K562 (cell line): ENCODE results near the gene METAP2. TPM values are rescaled to one million over a fixed set of nuclear protein-coding genes. Genes with fewer than 3 reads are reported as not detected.

Experiments used
- ATAC-seq: fragments of 200-7000 bp; cut with Tn5 transposase; 3 replicates; pipeline ENCODE4 v1.9.1; 2020; ENCODE audit warnings: moderate library complexity
- BruUV-seq: library from RNA; stranded (reverse); fragments of 400-500 nt; replicated peaks from 2 replicates; lab custom pipeline; 2021; lab: Mats Ljungman, UMichigan
- CTCF ChIA-PET: fragments of 300-600 bp; formaldehyde crosslinking; extraction: SDS; loops from one replicate; lab custom pipeline; 2021; ENCODE audit warnings: low intra/inter-chr PET ratio; lab: Yijun Ruan, JAX
- POLR2A ChIA-PET: fragments of 300-600, 350-650 bp; sonication (Branson Sonifier 250); formaldehyde crosslinking; extraction: SDS; loops from one replicate; lab custom pipeline; 2021; ENCODE audit warnings: antibody characterized with exemption, inconsistent platforms; lab: Yijun Ruan, JAX
- DNase-seq, 4 experiments: peaks; one replicate each; pipeline versions ENCODE4 v3.0.0 to v3.0.0-alpha.2; 2011 to 2018; ENCODE audit warnings: low spot score in 3 of 4, mixed read lengths in 3 of 4; ENCODE audit errors: extremely low read depth in 1 of 4
- FAIRE-seq: peaks from 2 replicates; lab custom pipeline; 2011; peaks lifted over from hg19 to GRCh38; lab: Jason Lieb, UNC
- H2AFZ ChIP-seq: 2 replicates; pipeline ENCODE4 v1.6.0; 2011; ENCODE audit warnings: low read depth, low read length, control low read depth, inconsistent platforms
- H3K27ac ChIP-seq: fragments of 200-600 bp; 3 replicates; pipeline ENCODE4 v1.8.0; 2011; ENCODE audit warnings: low read depth, mild to moderate bottlenecking, control low read depth, inconsistent platforms, low read length, moderate library complexity, mixed read lengths; ENCODE audit errors: extremely low read depth
- H3K27me3 ChIP-seq, 2 experiments: fragments of 300-600 bp in 1 of 2; 2 replicates in 1 of 2; 3 replicates in 1 of 2; pipeline versions ENCODE4 v1.6.0 to v1.8.0; 2011; ENCODE audit warnings: inconsistent platforms in 2 of 2, low read length in 2 of 2, mild to moderate bottlenecking in 1 of 2, mixed read lengths in 1 of 2, moderate library complexity in 1 of 2; ENCODE audit not compliant: control insufficient read depth in 2 of 2, insufficient read depth in 2 of 2
- H3K36me3 ChIP-seq: fragments of 300-600 bp; 3 replicates; pipeline ENCODE4 v1.8.0; 2011; ENCODE audit warnings: mild to moderate bottlenecking, low read length, inconsistent platforms; ENCODE audit not compliant: control insufficient read depth, insufficient read depth
- H3K4me1 ChIP-seq, 2 experiments: fragments of 200-600 bp in 1 of 2; replicated peaks in 1 of 2; 2 replicates in 1 of 2; 3 replicates in 1 of 2; pipeline versions ENCODE4 v1.5.1 to v1.8.0; 2011; ENCODE audit warnings: inconsistent platforms in 2 of 2, low read length in 2 of 2, mild to moderate bottlenecking in 1 of 2, mixed read lengths in 1 of 2, moderate library complexity in 1 of 2; ENCODE audit not compliant: control insufficient read depth in 2 of 2, insufficient read depth in 2 of 2
- H3K4me2 ChIP-seq: 2 replicates; pipeline ENCODE4 v1.6.1; 2011; ENCODE audit warnings: low read length, control low read depth, inconsistent platforms, mixed read lengths; ENCODE audit not compliant: insufficient read depth
- H3K4me3 ChIP-seq: fragments of 200-600 bp; sonication (generic), shearing (Covaris generic); 2 replicates; pipeline ENCODE4 v1.5.1; 2016; ENCODE audit warnings: control low read depth, inconsistent platforms
- H3K79me2 ChIP-seq: fragments of 200-600 bp; 3 replicates; pipeline ENCODE4 v1.8.0; 2011; ENCODE audit warnings: low read length, inconsistent platforms; ENCODE audit not compliant: control insufficient read depth, insufficient read depth
- H3K9ac ChIP-seq, 2 experiments: 2 replicates each; pipeline versions ENCODE4 v1.6.0 to v1.6.1; 2011; ENCODE audit warnings: low read depth in 2 of 2, low read length in 2 of 2, control low read depth in 1 of 2, inconsistent platforms in 1 of 2, mild to moderate bottlenecking in 1 of 2, mixed read lengths in 1 of 2; ENCODE audit not compliant: insufficient read depth in 1 of 2
- H3K9me1 ChIP-seq: one replicate; pipeline ENCODE4 v1.6.0; 2011; ENCODE audit warnings: inconsistent platforms, mild to moderate bottlenecking, low read length, moderate library complexity; ENCODE audit not compliant: control insufficient read depth, insufficient read depth
- H3K9me3 ChIP-seq: replicated peaks from 2 replicates; pipeline ENCODE4 v1.5.1; 2011; ENCODE audit warnings: low read depth, low read length, inconsistent platforms; ENCODE audit not compliant: control insufficient read depth, insufficient read depth
- H4K20me1 ChIP-seq: replicated peaks from 2 replicates; pipeline ENCODE4 v1.6.1; 2011; ENCODE audit warnings: low read length, inconsistent platforms, mixed read lengths; ENCODE audit not compliant: control insufficient read depth, insufficient read depth
- CREM ChIP-seq: IDR thresholded peaks from 2 replicates; pipeline ENCODE4 v1.6.1; 2014; ENCODE audit warnings: antibody characterized with exemption, low read depth
- DIDO1 ChIP-seq: fragments of 450-650 bp; IDR thresholded peaks from 2 replicates; pipeline ENCODE4 v1.6.1; 2016; ENCODE audit warnings: low read depth, missing biosample characterization, missing genetic modification characterization
- ELF1 ChIP-seq: fragments of 200-800 bp; sonication (Bioruptor generic); IDR thresholded peaks from 2 replicates; pipeline ENCODE4 v1.6.1; 2016; ENCODE audit warnings: missing genetic modification characterization, missing compliant biosample characterization
- NR2C2 ChIP-seq, 2 experiments: fragments of 200-800 bp in 1 of 2; sonication (Bioruptor generic) in 1 of 2; sonication (generic) in 1 of 2; formaldehyde crosslinking in 1 of 2; IDR thresholded peaks; 2 replicates each; pipeline versions ENCODE4 v1.6.1 to v1.8.0; 2016 to 2022; ENCODE audit warnings: mild to moderate bottlenecking in 1 of 2, missing compliant biosample characterization in 1 of 2, missing genetic modification characterization in 1 of 2, missing genetic modification reagents in 1 of 2
- NRF1 ChIP-seq, 2 experiments: fragments of 450-650 bp; IDR thresholded peaks in 1 of 2; conservative IDR thresholded peaks in 1 of 2; 2 replicates each; pipeline ENCODE4 v1.6.1; 2014; ENCODE audit warnings: mild to moderate bottlenecking in 2 of 2
- PRMT5 ChIP-seq: sonication (generic); formaldehyde crosslinking; IDR thresholded peaks from 2 replicates; pipeline ENCODE4 v1.5.0; 2020; ENCODE audit warnings: missing genetic modification reagents
- SMARCC2 ChIP-seq: fragments of 450-650 bp; IDR thresholded peaks from 2 replicates; pipeline ENCODE4 v1.6.1; 2017; ENCODE audit warnings: antibody characterized with exemption, moderate library complexity, mild to moderate bottlenecking, low read depth
- XRCC5 ChIP-seq: fragments of 200-400 bp; formaldehyde crosslinking; IDR thresholded peaks from 2 replicates; pipeline ENCODE4 v1.6.1; 2017; ENCODE audit warnings: low read depth, mild to moderate bottlenecking, low read length
- ZFPM2 ChIP-seq: fragments of 250-450 bp; sonication (Bioruptor Pico); IDR thresholded peaks from 2 replicates; pipeline ENCODE4 v1.5.1; 2022; ENCODE audit warnings: mild to moderate bottlenecking
- ZNF143 ChIP-seq: sonication (generic); formaldehyde crosslinking; IDR thresholded peaks from 2 replicates; pipeline ENCODE4 v1.9.0; 2022; ENCODE audit warnings: mild to moderate bottlenecking, missing genetic modification reagents
- ZNF253 ChIP-seq: fragments of 250-450 bp; sonication (Bioruptor Pico); conservative IDR thresholded peaks from 2 replicates; pipeline ENCODE4 v1.6.1; 2021; ENCODE audit warnings: mild to moderate bottlenecking
- WGBS: fragments of 100-300 bp; shearing (Covaris generic); methylation state at CpG from one replicate; pipeline ENCODE4 v1.1.6; 2016; ENCODE audit warnings: low coverage, mixed read lengths; ENCODE audit not compliant: insufficient coverage; ENCODE audit errors: missing lambda C conversion rate; 5-methylcytosine and 5-hydroxymethylcytosine counted together
- in situ Hi-C: fragments of 300-500 bp; cut with MboI; formaldehyde crosslinking; loops from 4 replicates; pipeline ENCODE4 v1.15.0; 2018; ENCODE audit warnings: inconsistent platforms, mixed read lengths
- intact Hi-C: fragments of 100-400 bp; cut with micrococcal nuclease; formaldehyde crosslinking; loops from 2 replicates; pipeline ENCODE4 v1.14.2; 2022
- polyA plus RNA-seq, 8 experiments: library from polyadenylated mRNA; depleted of rRNA in 4 of 8; stranded (reverse) in 5 of 8; unstranded in 3 of 8; fragments of >200 nt; fragmentation: Nextera tagmentation in 2 of 8; fragmentation: Illumina TruSeq in 1 of 8; extraction: Ambion mirVana in 2 of 8; extraction: Trizol in 1 of 8; gene quantifications; 2 replicates each; pipeline versions ENCODE4 v1.2.1 to v1.2.3, GENCODE V29; 2011 to 2014; ENCODE audit warnings: inconsistent platforms in 1 of 8, missing spikeins in 1 of 8
- total RNA-seq, 7 experiments: library from RNA; depleted of rRNA in 6 of 7; stranded (reverse); fragments of >200 nt in 6 of 7; fragmentation: Illumina TruSeq in 2 of 7; extraction: Trizol in 2 of 7; gene quantifications; 2 replicates each; pipeline versions ENCODE4 v1.2.1 to v1.2.3, GENCODE V29; 2011 to 2021; ENCODE audit warnings: low replicate concordance in 1 of 7
- TF ChIP-seq, protein P1 (sequence below): fragments of 250-450 bp; sonication (Bioruptor Pico); IDR thresholded peaks from 2 replicates; pipeline ENCODE4 v1.5.0; 2021; ENCODE audit warnings: mild to moderate bottlenecking, moderate library complexity
- TF ChIP-seq, protein P2 (sequence below): fragments of 450-650 bp; IDR thresholded peaks from 2 replicates; pipeline ENCODE4 v1.6.1; 2016; ENCODE audit warnings: mild to moderate bottlenecking
- TF ChIP-seq, protein P3 (sequence below), 2 experiments: fragments of 250-450 bp in 1 of 2; fragments of 450-650 bp in 1 of 2; sonication (Bioruptor Pico) in 1 of 2; IDR thresholded peaks; 2 replicates each; pipeline versions ENCODE4 v1.6.1 to v1.8.0; 2016 to 2021; ENCODE audit warnings: mild to moderate bottlenecking in 2 of 2, moderate library complexity in 2 of 2, missing compliant biosample characterization in 1 of 2, missing genetic modification characterization in 1 of 2
- TF ChIP-seq, protein P4 (sequence below): fragments of 450-650 bp; IDR thresholded peaks from 2 replicates; pipeline ENCODE4 v1.6.1; 2014; ENCODE audit warnings: low read depth, mild to moderate bottlenecking, moderate library complexity, borderline replicate concordance

Gene METAP2
- total and polyA plus RNA-seq, 9 of the 15 experiments (the other 6 are each of a cell fraction or from before 2014, with no cell fraction given) = 75.5 to 205 (median 164) TPM

DNA sequence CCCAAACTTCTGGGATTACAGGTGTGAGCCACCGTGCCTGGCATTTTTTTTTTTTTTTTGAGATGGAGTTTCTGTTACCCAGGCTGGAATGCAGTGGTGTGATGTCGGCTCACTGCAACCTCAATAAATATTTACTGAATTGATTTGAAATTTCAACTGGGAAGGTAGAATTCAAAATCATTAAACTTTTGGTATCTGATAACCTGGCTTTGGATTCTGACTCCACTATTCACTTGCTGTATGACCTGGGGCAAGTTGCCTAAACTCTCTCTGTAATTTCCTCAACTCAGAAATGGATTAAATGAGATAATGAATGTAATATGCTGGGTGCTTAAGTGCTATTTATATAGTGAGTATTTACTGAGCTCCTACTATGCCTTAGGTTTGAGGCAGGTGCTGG lies 8.7 kb upstream of the METAP2 start:
- CTCF ChIA-PET = no interaction called here
- H3K36me3 ChIP-seq = no peaks in the 10 kb centered on the region
- TF ChIP-seq DIDO1 (tag) (no peak), SMARCC2 (no peak), NRF1 (conservative IDR thresholded peaks at IDR 0.05 in 1 of 2, IDR thresholded peaks at IDR 0.05 in 1 of 2) (no peak), NR2C2 (CRISPR knock-in tag; IDR thresholded peaks at IDR 0.05) (no peak), NR2C2 (tag; IDR thresholded peaks at IDR 0.05) (no peak), ZNF253 (CRISPR knock-in tag) (no peak), ZNF143 (CRISPR knock-in tag) (no peak), ELF1 (tag) (no peak), CREM (no peak), ZFPM2 (CRISPR knock-in tag) (no peak), XRCC5 (no peak), PRMT5 (no peak)
- TF ChIP-seq, protein P1, sequence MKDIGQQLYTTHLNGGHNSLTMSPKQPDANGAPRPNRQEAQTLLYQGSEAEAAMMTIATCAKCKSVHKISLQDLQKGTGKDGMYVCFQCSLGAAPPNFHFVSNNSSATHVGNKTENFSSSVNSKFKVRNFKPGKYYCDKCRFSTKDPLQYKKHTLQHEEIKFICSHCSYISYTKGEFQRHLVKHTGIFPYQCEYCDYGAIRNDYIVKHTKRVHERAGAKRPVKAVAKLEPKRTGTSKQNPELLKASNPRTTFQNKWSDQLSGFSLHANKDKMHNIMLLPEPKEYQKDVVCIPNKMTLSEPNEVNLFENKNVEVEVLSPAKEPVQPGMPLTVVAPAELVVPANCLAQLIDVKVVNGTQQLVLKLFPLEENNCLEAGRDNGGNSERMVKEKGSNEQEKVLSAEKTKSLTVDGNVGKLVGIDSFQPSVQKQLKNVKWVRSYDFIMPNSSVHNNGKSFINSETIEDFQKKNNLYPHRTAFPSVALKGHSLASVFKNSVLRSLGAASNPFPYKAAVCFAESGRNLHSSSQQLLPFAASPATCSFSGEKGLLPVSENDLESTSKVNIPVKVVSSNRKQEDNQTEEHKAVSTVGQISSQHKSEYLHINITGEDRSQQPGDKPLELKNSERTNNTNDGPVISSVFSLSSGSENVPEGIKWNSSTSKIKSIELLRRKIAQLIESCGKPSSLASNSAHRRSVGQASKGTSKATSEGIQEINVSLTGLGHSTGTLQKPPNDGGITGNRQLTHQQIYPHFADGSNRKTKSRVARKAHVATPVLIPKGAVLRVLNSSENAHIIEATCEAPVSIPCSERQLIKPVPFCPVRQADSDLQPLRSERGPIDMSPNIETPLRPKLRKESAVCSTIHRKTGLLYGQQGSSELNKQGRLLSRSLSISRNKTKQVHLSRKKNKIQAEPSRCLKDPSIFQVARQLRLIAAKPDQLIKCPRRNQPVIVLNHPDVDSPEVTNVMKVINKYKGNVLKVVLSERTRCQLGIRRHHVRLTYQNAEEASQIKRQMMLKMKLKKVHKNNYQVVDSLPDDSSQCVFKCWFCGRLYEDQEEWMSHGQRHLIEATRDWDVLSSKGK (CRISPR knock-in tag) = no peak
- TF ChIP-seq, protein P2, sequence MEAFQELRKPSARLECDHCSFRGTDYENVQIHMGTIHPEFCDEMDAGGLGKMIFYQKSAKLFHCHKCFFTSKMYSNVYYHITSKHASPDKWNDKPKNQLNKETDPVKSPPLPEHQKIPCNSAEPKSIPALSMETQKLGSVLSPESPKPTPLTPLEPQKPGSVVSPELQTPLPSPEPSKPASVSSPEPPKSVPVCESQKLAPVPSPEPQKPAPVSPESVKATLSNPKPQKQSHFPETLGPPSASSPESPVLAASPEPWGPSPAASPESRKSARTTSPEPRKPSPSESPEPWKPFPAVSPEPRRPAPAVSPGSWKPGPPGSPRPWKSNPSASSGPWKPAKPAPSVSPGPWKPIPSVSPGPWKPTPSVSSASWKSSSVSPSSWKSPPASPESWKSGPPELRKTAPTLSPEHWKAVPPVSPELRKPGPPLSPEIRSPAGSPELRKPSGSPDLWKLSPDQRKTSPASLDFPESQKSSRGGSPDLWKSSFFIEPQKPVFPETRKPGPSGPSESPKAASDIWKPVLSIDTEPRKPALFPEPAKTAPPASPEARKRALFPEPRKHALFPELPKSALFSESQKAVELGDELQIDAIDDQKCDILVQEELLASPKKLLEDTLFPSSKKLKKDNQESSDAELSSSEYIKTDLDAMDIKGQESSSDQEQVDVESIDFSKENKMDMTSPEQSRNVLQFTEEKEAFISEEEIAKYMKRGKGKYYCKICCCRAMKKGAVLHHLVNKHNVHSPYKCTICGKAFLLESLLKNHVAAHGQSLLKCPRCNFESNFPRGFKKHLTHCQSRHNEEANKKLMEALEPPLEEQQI = no peak
- TF ChIP-seq, protein P3, sequence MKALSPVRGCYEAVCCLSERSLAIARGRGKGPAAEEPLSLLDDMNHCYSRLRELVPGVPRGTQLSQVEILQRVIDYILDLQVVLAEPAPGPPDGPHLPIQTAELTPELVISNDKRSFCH (CRISPR knock-in tag; IDR thresholded peaks at IDR 0.05) = no peak
- TF ChIP-seq, protein P3 (tag; IDR thresholded peaks at IDR 0.05) = no peak
- TF ChIP-seq, protein P4, sequence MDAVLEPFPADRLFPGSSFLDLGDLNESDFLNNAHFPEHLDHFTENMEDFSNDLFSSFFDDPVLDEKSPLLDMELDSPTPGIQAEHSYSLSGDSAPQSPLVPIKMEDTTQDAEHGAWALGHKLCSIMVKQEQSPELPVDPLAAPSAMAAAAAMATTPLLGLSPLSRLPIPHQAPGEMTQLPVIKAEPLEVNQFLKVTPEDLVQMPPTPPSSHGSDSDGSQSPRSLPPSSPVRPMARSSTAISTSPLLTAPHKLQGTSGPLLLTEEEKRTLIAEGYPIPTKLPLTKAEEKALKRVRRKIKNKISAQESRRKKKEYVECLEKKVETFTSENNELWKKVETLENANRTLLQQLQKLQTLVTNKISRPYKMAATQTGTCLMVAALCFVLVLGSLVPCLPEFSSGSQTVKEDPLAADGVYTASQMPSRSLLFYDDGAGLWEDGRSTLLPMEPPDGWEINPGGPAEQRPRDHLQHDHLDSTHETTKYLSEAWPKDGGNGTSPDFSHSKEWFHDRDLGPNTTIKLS = no peak

More for the DNA sequence above, 8.7 kb upstream of the METAP2 start:
- POLR2A ChIA-PET = interaction anchor here (1.5 kb wide), 1 partner anchor 9 kb away, joined by 7 read pairs; the partner anchor contains the start of gene METAP2
- Histone ChIP-seq H2AFZ (no peak overlapping the region), H3K9ac (no peak overlapping the region), H3K9me1 (no peaks in the 10 kb centered on the region), H3K4me3 (no peak overlapping the region), H3K27ac (no peak overlapping the region), H4K20me1 (no peaks in the 10 kb centered on the region), H3K79me2 (no peaks in the 10 kb centered on the region), H3K9me3 (no peaks in the 10 kb centered on the region), H3K4me1 (peaks cover 0 to 7% of the 10 kb centered on the region in 2 experiments; a peak in 1 of 5 replicates), H3K27me3 (no peaks in the 10 kb centered on the region), H3K4me2 (no peak overlapping the region)
- intact Hi-C loops = no loop called here
- no TSS peak for BruUV-seq
- no peak for FAIRE-seq
- in situ Hi-C loops = no loop called here
- 20% methylated on average over 1 of the region's 2 CpGs for WGBS
- DNase-seq = no peak
- ATAC-seq = no peak
